HS-27A (cell line): ENCODE measurements around the gene ZFAND3.
A peak's percentile ranks its signal among the peaks of the same experiment; 100 is the strongest.

ENCODE experiments used
- DNase-seq: peaks from one replicate; pipeline ENCODE4 v3.0.0-alpha.2; 2012; ENCODE audit warnings: low read depth, missing footprints

ZFAND3 gene, protein sequence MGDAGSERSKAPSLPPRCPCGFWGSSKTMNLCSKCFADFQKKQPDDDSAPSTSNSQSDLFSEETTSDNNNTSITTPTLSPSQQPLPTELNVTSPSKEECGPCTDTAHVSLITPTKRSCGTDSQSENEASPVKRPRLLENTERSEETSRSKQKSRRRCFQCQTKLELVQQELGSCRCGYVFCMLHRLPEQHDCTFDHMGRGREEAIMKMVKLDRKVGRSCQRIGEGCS

DNA sequence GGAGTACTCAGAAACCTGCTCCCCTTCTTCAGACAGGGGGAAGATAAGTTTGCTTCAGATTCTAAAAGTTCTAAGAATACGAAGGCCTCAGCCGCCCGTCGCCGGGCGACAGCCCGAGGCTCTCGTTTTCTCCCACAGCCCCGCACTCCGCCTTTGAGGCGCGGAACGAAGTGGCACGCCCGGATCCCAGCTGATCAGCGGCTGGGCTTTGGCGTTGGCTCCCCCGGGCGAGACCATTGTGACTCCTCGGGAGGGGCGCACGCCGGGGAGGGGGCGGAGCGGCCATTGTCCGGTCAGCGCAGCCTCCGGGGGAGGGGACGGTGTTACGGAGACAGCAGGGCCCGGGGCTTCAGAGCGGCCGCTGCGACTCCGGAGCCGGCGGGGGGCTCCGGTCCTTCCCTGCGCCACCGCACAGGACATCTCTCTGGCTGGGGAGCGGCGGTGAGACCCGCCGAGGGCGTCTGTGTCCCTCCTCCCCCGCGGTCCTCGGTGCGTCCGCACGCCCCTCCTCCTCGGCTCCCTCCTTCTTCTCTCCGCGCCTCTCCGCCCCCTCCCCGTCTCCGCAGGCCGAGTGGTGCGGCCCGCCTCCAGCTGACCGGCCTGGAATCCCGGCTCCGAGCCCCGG, at the start of gene ZFAND3:
ZFAND3 (plus strand) TSS at position 551 of the 625 bp plus-strand sequence. CDS start 219 bp downstream, outside the sequence.
- DNase-seq: peak; percentile 94

DNA sequence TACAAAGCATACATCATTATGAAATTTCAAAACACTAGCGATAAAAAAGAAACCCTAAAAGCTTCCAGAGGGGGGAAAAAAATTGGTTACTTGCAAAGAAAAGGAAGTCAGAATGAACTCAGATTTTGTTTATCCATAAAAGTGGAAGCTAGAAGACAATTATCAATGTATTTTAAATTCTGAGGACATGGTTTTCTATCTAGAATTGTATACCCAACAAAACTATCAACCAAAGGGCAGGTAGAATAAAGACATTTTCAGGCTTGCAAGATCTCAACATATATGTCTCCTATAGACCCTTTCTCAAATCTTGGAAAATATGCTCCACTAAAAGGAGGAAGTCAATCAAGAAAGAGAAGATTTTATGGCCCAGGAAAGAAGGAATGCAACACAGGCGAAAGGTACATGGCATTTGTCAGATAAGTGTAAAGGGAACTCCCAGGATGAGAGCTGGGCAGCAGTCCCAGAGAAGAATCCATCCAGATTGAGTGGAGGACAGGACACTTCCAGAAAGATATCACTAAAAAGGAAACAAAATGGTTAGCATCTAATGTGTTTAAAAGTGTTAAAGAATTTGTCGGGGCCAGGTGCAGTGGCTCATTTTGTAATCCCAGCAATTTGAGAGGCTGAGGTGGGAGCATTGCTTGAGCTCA, 45.4 kb upstream of the ZFAND3 start:
- no peak for DNase-seq

DNA sequence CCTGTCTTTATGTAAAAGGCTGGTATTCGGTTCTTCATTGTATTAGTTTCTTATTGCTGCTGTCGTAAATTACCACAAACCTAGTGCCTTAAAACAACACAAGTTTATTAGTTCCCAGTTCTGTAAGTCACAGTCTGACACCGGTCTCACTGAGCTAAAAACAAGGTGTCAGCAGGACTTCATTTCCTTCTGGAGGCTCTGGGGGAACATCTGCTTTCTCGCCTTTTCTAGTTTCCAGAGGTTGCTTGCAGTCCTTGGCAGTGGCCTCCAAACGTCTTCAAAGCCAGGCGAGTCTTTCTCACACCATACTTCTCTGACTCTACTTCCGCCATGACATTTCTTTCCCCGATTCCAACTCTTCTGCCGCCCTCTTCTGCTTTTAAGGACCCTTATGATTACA, 43.0 kb upstream of the ZFAND3 start:
- DNase-seq: no peak

DNA sequence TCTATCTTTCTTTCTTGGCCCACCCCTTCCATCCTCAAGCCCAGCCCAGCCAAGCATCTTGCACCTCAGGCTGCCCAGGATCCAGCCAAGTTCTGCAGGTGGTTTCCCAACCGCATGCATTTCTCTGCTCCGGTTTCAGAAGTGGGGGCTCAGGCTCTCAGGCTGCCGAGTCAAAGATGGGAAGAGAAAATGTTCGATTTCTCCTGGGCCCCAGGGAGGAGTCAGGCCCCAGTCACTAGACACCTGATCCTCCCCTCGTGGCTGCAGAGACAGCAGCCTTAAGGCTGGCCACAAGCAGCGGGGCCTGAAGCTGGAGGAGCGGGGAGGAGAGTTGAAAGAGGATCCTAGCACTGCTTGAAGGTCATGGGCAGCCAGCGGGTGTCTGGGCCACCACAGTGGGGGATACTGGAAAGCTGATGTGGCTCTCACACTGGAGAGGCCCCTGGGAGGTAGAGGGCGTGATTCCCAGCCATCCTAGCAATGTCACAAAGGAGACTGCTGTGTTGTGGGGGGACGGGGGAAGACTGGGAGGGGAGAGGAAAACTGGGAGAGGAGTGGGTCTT, 42.2 kb upstream of the ZFAND3 start:
- DNase-seq: no peak

DNA sequence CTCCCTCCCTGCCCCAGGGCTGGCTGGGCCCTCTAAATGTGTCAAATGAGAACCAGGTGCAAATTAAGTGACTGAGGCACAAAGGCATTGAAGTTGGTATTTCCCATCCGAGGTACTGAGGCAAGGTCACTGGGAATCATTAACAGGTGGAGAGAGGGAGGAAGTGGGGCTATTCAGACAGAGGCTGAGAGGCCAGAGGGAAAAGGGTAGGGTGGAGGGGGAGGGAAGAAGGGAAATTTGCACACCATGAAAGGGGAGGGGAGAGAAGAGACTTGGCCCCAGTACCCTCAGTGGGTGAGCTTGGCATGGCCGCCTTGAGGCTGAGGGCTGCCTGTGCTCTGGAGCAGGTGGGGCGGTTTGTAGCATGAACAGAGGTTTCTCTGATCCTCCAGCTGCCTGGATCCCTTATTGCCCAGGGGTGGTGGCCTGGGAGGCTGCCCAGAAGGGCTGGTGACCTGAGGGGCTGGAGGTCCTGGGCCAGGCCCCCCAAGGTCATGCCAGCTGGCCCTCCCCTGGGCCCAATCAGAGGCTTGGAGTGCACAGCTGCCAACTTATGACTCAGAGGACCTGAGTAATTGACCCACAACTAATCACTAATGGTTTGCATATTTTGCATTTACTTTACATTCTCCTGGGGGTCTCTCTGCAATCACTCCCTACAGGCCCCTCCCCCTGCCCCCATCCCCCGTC, 40.3 kb upstream of the ZFAND3 start:
- DNase-seq: no peak

DNA sequence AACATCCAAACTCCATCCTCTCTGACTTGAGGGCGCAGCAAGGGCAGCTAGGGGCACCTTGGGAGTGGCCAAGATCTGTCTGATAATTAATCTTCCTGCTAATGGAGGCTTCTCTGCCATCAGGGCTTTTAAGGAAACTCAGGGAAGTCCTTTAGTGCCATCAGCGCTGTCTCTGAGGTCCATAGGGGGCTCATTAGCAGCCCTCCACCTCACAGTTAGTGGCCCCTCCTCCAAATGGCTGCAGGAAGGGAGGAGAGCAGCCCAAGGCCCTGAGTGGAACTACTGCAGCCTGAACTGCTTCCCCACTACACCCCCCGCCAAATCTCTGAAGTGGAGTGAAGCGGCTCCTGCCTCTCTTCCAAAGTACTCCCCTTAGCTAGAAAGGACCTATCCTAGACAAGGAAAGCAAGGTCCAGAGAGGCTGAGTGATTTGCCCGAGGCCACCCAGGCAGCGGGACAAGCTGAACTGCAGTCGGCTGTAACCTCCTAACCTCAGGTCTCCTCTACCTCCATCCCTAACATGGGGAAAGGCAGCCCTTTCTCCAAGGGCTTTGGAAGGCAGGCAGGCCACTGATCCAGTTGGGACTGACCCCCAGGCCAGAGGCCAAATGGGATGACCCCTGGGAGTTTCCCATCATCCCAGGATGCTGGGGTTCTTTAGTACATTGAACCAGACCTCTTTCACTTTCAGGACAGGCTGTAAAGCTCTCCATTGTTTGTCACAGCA, 39.5 kb upstream of the ZFAND3 start:
- no peak for DNase-seq

DNA sequence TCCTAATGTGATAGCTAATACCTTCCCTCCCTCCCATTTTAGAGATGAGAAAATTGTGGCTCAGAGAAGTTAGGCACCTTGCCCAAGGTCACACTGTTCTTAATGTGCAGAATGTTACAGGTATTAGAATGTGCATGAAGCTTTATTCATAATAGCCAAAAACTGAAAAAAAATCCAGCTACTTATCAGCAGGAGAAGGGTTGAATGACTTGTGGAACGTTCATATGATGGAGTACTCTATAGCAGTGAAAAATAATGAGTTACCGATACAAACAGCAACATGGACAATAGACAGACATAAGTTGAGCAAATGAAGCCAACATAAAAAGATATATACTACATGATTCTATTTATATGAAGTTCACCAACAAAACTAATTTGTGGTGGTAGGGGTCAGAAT, 37.7 kb upstream of the ZFAND3 start:
- DNase-seq: no peak

DNA sequence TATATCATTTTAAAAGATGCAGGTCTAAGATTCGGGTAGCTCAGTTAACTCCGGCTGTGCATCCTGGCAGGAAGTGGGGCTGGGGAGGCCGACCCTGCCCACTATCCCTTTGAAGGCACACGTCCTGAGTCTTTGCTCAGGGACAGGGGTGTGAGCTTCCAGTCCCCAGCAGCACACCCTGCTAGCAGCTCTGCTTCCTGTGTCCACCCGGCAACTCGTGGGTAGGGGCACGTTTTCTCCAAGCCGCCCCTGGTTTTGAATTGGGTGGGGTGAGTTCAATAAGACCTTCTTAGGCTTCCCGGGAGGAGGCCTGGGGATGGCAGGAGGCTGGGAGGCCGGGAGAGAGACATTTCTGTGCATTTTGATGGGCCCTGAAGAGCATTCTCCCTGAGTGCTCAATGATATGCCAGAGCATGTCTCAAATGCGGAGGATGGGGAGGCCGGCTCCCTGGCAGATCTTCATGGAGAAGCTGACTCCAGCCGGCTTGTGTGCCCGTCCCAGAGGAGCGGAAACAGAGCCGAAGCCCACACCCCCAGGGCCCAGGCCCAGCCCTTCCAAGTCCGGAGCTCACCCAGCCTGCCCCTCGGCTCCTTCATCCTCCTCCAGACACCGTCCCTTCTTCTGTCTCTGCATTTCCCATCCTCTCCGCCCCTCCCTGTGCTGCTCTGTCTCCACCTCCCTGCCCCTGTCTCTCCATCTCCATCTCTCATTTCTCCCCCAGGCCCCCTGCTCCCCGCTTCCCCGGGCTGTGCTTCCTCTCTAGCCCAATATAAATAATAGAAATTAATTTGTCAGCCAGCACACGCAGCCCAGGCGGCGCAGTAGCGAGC, 36.3 kb upstream of the ZFAND3 start:
- DNase-seq: no peak

DNA sequence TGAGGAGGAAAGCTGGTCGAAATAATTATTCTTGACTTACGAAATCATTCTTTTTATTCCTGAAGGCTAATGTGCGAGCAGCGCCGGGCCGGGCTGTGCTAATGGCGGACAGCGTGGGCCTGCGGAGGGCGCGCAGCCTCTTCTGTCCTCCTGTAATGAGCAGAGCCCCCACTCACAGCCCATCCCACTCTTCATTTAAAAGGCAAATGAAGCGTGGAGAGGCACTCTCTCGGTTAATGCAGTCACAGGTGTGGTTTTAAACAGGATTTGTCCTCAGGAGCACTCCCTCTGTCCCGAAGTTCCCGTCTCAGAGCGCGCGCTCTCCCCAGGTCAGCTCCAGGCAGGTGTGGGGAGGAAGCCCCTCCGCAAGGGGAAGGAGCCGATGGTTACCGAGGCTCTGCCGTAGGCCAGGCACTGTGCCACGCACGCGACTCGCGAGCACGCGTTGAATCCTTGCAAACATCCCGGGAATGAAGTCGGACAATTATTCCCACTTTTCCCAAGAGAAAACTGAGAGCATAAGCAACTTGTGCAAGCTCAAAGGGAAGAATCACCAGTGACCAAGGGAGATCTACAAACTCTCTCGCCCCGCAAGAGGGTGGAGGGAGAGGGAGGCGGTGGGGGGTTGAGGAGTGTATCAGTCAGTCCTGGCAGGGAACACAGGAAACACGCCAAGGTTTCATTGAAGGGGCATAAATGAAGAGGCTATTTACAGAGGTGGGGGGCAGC, 35.5 kb upstream of the ZFAND3 start:
- no peak for DNase-seq

DNA sequence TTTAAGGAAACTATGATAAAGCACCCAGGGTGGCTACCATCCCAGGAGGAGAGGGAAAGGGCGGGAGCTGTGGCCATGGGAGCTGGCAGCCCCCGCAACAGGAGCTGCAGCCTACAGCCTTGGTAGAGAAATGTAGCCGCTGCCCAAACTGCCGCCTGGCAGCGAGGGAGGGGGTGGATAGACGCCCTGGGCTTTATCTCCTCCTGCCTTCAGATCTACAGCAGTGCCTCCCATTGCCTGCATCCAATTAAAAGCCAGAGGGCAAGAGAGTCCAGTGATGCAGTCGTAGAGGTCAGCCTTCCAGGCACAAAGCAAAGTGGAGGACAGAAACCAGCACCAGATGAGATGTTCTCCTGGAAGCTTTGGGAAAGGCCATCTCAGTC, 35.0 kb upstream of the ZFAND3 start:
- no peak for DNase-seq

DNA sequence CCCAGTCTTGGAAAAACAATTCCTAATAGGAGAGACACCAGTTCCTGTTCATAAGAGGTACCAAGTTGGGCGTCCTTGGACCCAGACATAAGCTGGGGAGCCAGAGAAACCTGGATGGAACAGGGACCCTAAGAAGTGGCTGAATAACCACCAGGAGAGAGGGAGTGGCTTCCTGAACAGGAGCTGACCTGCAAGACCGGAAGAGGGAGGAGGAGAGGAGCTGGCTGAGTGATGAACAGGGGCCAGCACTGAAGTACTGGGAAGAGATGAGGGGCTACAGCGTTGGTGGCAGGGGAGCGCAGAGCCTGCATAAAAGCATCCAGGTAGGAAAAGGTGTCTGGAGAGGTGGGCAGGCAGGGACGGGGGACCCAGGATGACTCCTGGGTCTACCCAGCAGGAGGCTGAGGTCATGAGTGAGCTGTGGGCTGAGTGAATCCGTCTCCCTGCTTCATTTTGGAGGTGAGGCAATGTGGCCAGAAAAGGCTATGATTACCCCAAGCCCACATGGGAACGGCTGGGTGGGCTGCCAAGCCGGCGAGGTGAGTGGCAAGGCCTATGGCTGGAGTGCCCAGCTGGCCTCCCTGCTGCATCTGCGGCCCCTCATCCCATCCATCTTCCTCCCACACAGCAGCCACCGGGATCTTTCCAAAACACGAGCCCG, 34.4 kb upstream of the ZFAND3 start:
- no peak for DNase-seq

DNA sequence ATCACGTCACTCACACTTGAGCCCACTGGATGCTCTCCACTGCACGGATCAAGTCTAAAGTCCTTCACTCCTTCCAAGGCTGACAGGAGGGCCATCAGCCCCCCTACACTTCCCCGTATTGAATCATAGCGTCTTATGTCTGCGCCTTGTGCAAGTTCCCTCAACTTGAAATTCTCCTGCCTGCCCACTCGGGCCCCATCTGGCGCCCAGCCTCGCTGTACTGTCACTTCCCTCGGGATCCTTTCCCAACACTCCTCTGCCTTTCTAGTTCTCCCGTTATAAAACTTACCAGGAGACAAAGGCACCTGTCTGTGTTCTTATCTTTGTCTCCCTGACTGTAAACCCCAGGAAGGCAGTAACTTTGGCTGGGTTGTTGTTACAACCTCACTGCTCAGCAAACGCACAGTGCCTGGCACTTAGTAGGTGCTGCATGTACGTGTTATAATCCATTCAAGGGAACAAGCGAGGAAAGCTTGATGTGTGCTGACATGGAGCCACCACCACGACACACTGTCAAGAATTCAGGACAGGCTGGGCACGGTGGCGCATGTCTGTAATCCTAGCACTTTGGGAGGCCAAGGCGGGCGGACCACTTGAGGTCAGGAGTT, 33.8 kb upstream of the ZFAND3 start:
- DNase-seq: no peak

DNA sequence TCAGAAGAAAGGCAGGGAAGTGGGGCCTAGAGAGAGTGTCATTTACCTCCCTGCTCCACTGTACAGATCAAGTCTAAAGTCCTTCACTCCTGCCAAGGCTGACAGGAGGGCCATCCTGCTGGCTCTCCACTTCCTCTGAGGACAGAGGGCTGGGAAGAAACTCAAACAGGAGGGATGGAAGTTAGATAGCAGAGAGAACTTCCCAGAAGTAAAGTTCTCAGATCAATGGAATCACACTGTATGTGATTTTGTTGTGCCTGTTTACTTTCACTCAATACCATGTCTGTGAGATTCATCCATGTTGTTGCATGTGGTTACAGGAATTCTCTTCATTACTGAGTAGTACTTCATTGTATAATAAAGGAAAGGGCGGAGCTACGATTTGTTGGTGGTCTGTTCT, 32.3 kb upstream of the ZFAND3 start:
- no peak for DNase-seq

DNA sequence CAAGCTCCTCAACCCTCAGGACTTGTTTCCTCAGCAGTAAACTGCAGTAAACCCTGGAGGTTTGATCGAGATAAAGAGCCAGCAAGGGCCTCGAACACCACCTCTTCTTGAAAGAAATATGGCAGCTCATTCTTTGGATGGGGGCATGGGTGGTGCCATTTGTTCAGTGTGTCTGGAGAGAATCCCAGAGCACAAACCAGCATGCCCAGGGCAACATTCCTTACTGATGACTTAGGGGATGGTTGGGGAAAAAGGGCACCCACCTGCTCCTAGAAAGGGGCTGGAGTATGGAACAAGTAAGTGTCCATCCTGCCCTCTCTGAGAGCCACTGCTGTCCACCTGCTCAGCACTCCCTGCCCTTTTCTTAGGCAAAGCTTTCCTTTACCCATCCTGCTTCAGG, 31.3 kb upstream of the ZFAND3 start:
- peak; percentile 56 for DNase-seq

DNA sequence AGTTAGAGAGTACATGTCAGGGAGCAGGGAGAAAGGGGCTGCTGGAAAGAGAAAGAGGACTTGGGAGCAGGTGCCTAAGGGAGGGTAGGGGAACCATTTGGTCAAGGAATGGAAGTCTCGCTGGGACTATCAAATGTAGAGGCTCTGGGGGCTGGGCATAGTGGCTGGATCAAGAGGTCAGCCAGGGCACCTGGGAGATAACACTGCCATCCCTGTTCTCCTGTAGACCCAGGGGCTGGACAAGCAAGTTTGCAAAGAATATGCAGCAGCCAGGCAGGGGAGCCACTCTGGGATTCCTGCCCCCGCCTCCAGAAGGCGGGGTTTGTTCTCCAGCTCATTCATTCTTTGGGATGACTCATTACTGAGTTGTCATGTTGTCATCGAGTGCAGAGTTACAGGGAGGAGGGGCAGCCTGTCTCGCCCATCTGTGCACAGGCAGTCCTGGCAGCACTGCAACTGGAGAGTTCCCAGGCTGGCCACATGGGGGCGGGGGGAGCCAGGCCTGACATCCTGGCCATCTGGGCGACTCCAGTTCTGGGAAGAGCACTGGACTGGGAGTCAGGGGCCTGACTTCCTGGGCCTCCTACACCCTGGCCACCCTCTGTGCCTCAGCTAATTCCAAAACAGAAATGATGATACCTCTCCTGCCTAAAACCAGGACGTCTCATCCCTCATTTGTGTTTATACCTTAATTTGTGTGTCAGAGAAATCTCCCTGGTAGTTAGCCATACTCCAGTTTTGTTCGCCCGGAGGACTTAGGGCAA, 28.2 kb upstream of the ZFAND3 start:
- DNase-seq: peak; percentile 95

DNA sequence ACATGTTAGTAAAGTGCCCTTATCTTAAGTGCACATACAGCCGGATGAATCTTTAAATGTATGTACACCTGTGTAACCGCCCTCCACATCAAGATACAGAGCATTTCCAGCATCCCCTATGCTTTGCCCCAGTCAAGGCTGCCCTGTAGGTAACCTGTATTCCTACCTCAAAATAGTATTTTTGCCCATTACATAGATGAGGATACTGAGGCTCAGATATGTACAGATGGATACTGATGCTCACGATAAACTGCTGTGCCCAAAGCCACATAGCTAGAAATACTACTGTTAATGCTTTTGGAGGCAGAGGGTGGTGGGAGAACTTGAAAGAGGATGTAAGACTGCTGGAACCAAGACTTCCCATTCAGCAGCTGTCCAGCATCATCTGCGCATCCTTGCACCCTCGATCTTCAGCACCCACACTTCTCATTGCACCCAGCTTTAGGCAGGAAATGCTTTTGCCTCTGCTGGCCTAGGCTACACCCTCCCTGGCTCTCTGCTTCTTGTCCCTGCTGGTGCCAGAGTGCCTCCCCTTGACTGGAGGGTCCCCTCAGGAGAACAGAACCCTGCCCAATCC, 27.0 kb upstream of the ZFAND3 start:
- DNase-seq: no peak

DNA sequence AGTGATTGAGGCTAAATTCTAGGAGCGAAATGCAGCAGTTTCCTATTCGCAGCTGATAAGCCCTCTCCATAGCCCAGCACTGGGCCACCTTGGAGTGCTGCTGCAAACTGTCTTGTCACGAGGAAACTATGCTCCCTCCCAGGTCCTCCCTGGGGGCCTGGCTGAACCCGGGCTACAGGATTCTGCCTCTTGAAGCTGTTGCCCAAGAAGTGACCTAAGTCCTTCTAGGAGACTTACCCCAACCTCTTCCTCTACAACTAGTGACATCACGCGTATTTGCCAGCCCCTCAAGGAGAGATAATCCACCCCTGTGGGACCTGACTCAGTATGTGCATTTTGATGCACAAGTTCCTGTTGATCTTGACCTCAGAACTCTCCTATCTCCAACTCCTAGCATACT, 26.5 kb upstream of the ZFAND3 start:
- no peak for DNase-seq

DNA sequence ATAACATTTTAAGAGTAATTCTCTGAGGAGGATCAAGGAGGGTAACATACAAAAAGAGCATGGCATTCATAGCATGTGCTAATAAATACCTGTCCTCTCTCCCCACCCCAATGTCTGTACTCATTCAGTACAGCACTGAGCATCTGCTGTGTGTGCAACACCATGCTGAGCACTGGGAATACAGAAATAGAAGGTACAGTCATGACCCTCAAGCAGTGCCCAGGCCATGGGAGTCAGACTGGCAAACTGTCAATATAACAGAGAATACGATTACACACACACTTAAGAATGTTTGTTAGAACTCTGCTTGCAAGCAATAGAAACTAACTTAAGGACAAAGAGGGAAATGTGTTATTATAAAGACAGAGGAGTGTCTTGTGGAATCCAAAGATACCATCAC, 24.7 kb upstream of the ZFAND3 start:
- DNase-seq: no peak
